ENCODE data around the gene IGF2R.
"Not testable (repeated sequence)": the region's sequence is repeated elsewhere in the genome, so short reads cannot be mapped to it uniquely, and the experiment has no call there.

Gene IGF2R

DNA sequence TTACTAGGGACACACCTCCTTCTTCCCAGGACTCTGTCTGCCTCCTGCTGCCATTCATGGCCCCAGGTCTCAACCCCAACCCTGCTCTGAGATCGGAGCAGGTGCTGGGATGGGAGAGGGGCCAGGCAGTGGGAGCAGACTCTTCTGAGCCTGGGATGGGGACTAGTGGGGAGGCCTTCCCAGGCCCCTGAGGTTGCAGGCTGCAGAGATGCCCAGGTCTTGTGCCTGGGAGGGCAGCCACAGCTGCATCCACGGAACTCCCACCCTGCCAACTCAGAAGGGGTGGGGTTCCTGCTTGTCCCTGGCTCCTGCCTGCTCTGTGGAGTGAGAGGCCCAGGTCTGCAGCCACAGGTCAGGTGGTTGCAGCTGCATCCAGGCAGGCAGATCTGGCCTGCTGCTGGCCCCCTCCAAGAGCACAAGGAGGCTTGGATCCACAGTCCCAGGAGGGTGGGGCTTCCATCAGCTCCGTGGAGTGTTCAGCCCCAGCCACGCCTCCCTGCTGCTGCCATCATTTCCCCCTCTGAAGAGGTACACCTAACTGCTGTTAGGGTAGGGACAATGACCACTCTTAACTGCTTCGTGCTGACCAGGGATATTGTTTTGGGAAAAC, 149.8 kb downstream of the IGF2R start:
- TF ChIP-seq, protein P1, sequence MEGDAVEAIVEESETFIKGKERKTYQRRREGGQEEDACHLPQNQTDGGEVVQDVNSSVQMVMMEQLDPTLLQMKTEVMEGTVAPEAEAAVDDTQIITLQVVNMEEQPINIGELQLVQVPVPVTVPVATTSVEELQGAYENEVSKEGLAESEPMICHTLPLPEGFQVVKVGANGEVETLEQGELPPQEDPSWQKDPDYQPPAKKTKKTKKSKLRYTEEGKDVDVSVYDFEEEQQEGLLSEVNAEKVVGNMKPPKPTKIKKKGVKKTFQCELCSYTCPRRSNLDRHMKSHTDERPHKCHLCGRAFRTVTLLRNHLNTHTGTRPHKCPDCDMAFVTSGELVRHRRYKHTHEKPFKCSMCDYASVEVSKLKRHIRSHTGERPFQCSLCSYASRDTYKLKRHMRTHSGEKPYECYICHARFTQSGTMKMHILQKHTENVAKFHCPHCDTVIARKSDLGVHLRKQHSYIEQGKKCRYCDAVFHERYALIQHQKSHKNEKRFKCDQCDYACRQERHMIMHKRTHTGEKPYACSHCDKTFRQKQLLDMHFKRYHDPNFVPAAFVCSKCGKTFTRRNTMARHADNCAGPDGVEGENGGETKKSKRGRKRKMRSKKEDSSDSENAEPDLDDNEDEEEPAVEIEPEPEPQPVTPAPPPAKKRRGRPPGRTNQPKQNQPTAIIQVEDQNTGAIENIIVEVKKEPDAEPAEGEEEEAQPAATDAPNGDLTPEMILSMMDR (conservative IDR thresholded peaks at IDR 0.05; ENCODE audit: low read depth, low read length): no peak
- H3K4me3 ChIP-seq (ENCODE audit: low read depth, low read length): no peak overlapping the region
- DNase-seq (ENCODE audit: low read depth): no peak

DNA sequence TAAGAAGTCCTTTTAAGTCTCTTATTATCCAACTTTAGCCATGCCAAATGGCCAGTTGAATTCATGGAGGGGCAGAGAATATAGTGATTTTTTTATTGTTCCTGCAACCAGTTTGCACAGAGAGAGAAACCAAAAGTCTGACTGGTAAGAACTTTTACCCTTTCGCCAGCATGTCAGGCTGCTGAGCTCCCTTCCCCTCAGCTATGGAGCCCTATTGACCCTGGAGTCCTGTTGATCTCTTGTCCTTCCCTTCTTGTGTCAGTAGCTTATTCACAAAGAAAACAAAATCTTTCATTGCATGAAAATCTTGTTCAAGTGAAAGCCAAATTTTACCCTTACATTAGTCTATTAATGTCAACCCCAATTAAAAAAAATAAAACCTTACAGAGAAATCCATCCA, 151.2 kb downstream of the IGF2R start:
- peak; percentile 50 for DNase-seq (ENCODE audit: low read depth)
- H3K4me3 ChIP-seq (ENCODE audit: low read depth, low read length): no peak overlapping the region
- TF ChIP-seq, protein P1 (conservative IDR thresholded peaks at IDR 0.05; ENCODE audit: low read depth, low read length): no peak

DNA sequence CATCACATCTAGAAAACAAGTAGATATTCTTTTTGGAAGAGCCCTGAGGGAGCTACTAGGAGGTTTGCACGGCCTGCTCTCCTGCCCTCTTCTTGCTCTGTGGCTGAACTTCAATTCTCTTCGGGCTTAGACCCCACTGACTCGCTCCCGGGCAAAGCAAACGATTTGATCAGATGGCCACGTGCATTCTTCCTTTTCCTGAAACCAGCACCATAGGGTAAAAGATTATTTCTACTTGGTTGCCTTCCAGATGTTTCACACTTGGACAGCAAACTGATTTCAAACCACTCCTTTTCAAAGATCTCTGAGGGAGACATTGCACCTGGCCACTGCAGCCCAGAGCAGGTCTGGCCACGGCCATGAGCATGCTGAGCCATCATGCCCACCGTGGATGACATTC, 152.7 kb downstream of the IGF2R start, which contains the start of gene SLC22A1:
Gene SLC22A1, plus strand, starts transcription at position 258 of the 400 bp plus-strand sequence. Its CDS starts 121 bp downstream, at position 379.
- DNase-seq (ENCODE audit: low read depth): no peak

DNA sequence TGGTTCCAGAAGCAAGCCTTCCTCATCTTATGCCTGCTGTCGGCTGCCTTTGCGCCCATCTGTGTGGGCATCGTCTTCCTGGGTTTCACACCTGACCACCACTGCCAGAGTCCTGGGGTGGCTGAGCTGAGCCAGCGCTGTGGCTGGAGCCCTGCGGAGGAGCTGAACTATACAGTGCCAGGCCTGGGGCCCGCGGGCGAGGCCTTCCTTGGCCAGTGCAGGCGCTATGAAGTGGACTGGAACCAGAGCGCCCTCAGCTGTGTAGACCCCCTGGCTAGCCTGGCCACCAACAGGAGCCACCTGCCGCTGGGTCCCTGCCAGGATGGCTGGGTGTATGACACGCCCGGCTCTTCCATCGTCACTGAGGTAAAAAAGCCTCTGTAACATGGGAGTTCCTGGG, 153.1 kb downstream of the IGF2R start:
- no peak overlapping the region for H3K4me3 ChIP-seq (ENCODE audit: low read depth, low read length)
- TF ChIP-seq, protein P1 (conservative IDR thresholded peaks at IDR 0.05; ENCODE audit: low read depth, low read length): no peak
- DNase-seq (ENCODE audit: low read depth): no peak

More for the DNA sequence above, 152.7 kb downstream of the IGF2R start, which contains the start of gene SLC22A1:
- no peak within 1 kb of the TSS for H3K4me3 ChIP-seq (ENCODE audit: low read depth, low read length)
- TF ChIP-seq, protein P1 (conservative IDR thresholded peaks at IDR 0.05; ENCODE audit: low read depth, low read length): no peak

DNA sequence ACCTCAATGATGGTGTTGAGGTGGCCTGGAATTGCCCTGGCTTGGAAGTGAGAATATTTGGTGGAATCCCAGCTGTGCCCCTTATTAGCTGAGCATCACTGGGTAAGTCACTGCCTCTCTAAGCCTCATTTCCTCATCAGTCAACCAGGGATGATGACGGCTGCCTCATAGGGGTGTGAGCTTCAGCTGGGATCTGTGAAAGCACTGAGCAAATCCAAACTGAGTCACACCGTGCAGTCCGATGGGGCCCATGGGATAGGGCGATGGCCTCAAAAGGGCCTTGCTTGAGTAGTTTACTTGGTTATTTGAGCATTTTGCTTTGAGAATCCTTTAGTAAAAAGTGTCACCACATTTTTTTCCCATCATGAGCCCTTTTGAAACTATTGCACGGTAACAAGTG, 153.9 kb downstream of the IGF2R start:
- TF ChIP-seq, protein P1 (conservative IDR thresholded peaks at IDR 0.05; ENCODE audit: low read depth, low read length): no peak
- DNase-seq (ENCODE audit: low read depth): no peak
- no peak overlapping the region for H3K4me3 ChIP-seq (ENCODE audit: low read depth, low read length)

DNA sequence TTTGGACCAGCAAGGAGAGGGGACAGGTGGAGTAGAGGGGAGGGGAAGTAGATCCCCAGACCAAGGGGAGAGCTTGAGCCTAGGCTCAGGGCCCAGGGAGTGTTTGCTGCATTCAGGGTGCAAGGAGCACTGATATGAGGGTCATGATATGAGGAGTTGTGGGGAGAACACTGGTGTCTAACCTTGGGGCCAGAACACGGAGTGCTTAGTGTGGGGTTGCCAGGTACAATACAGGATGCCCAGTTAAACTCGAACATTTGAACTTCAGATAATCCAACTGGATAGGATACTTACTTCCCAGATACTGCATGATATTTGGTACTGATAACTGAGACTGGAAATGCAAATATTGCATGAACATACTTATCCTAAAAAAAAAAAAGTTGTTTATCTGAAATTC, 155.1 kb downstream of the IGF2R start:
- DNase-seq (ENCODE audit: low read depth): no peak
- TF ChIP-seq, protein P1 (conservative IDR thresholded peaks at IDR 0.05; ENCODE audit: low read depth, low read length): no peak
- no peak overlapping the region for H3K4me3 ChIP-seq (ENCODE audit: low read depth, low read length)

DNA sequence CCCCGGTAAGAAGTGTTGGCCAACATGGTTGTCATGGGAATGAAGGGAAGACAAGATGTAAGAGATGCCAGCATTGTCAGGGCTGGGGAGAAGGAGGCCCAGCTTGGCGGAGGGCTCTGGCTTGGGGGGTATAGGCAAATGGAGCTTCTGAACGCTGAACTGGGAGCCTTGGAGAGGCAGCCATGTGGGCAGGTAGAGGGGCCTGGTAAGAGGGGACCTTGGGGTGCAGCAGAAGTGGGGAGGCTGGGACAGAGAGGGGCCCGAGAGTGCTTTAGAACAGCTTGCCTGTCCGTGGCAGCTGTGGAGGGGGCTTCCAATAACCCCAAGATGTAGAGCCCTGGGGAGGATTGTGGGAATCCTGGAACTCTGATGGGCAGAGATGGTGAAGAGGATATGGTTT, 155.7 kb downstream of the IGF2R start:
- TF ChIP-seq, protein P1 (conservative IDR thresholded peaks at IDR 0.05; ENCODE audit: low read depth, low read length): no peak
- DNase-seq (ENCODE audit: low read depth): no peak
- no peak overlapping the region for H3K4me3 ChIP-seq (ENCODE audit: low read depth, low read length)

DNA sequence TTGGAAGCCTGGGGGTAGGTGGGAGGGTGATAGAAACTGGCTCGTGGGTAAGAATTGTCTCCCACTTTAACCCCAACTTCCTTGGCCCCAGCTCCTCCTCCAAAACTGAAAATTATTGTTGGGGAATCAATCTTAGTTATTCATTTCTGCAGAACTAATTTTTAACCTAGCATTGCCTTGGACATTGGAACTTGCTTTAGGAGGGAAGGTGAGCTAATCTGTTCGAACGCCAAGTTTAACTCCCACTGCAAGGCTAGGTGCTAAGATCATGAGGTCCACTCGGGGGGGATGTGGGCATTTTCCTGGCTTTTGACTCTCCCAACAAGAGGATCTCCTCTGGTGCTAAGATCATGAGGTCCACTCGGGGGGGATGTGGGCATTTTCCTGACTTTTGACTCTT, 156.2 kb downstream of the IGF2R start:
- not testable (repeated sequence) for DNase-seq (ENCODE audit: low read depth); H3K4me3 ChIP-seq (ENCODE audit: low read depth, low read length)

Data from choroid plexus epithelial cell (primary cell).